ENCODE results near the gene ITGA7.
A peak's percentile ranks its signal among the peaks of the same experiment; 100 is the strongest.

The ITGA7 gene

DNA sequence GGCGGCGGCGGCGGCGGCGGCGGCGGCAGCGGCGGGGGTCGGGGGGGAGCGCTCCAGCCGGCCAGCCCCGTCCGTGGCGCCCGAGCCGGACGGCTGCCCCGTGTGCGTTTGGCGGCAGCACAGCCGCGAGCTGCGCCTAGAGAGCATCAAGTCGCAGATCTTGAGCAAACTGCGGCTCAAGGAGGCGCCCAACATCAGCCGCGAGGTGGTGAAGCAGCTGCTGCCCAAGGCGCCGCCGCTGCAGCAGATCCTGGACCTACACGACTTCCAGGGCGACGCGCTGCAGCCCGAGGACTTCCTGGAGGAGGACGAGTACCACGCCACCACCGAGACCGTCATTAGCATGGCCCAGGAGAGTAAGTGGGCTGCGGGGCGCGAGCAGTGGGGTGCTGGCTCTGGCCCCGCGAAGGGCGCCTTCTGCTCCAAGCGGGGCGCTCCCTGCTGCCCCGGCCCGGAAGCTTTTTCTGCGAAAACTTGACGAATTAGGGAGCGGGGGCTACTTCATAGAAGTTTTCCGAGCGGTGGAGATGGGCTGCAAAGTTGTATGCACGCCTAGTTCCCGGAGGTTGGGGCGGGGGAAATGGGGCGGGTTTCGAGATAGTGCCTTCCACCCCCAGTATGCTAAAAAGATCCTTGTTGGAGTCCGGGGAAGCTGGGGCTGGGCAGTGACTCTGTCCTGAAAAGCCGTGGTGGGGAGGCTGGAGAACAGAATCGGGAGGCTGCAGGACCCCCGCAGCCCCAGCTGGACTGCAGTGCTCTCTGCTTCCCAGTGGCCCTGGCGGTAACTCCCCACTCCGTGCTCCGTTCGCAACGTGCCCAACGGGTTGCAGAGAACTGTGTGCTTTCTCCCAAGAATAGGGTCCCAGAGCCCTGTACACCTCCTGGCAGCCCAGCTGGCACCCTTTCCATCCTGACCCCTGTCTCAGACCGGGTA lies 36.0 kb upstream of the ITGA7 start:
- peak overlapping the region in 1 of 2 experiments; percentile 21 for H2BK12ac ChIP-seq (ENCODE audit: low read length in 2 of 2)
- peak overlapping the region; percentile 72 for H2AFZ ChIP-seq (ENCODE audit: low read depth, low read length)
- H4K91ac ChIP-seq (ENCODE audit: low read length), result no peak overlapping the region
- no peak overlapping the region for H2AK5ac ChIP-seq (ENCODE audit: low read length, severe bottlenecking)
- H3K4ac ChIP-seq (ENCODE audit: low read depth in 1 of 2, low read length in 2 of 2), result peak overlapping the region in 1 of 2 experiments; percentile 0
- no peaks in the 10 kb centered on the region for H3K9me3 ChIP-seq (ENCODE audit: control insufficient read depth, low read length)
- peak overlapping the region; percentile 24 for H2BK120ac ChIP-seq (ENCODE audit: low read depth, low read length)
- peak overlapping the region; percentile 62 to 91 for H3K4me3 ChIP-seq (ENCODE audit: insufficient read depth in 1 of 2, low read depth in 1 of 2, low read length in 2 of 2)
- H2BK5ac ChIP-seq (ENCODE audit: low read depth, low read length, poor library complexity, severe bottlenecking), result no peak overlapping the region
- H4K8ac ChIP-seq (ENCODE audit: low read length), result no peak overlapping the region
- H3K23ac ChIP-seq (ENCODE audit: low read length in 2 of 2), result peak overlapping the region in 1 of 2 experiments; percentile 61
- peaks cover 3 to 4% of the 10 kb centered on the region in 2 experiments for H3K36me3 ChIP-seq (ENCODE audit: control insufficient read depth in 1 of 2, insufficient read depth in 2 of 2, low read depth in 1 of 2, low read length in 2 of 2)
- peak overlapping the region; percentile 67 to 94 for H3K18ac ChIP-seq (ENCODE audit: low read depth in 1 of 2, low read length in 2 of 2)
- WGBS, result under 1% methylated on average over 62 of the region's 73 CpGs
- H3K27ac ChIP-seq (ENCODE audit: low read length, poor library complexity, severe bottlenecking), result no peak overlapping the region
- no peaks in the 10 kb centered on the region for H3K27me3 ChIP-seq (ENCODE audit: control insufficient read depth in 1 of 2, insufficient read depth in 1 of 2, low read length in 2 of 2)
- no peak overlapping the region for H2BK15ac ChIP-seq (ENCODE audit: low read depth, poor library complexity, severe bottlenecking)
- H3K79me1 ChIP-seq (replicated peaks; ENCODE audit: low read length, poor library complexity, severe bottlenecking), result peaks cover 8% of the 10 kb centered on the region
- H3K4me1 ChIP-seq (ENCODE audit: control insufficient read depth, insufficient read depth, low read depth, low read length), result peaks cover 22% of the 10 kb centered on the region
- peak overlapping the region; percentile 85 for H3K4me2 ChIP-seq (ENCODE audit: low read length, poor library complexity, severe bottlenecking)
- peak overlapping the region in 1 of 2 experiments; percentile 45 for H3K14ac ChIP-seq (ENCODE audit: low read length in 2 of 2)
- peak; percentile 82 for DNase-seq
- H3K9ac ChIP-seq (ENCODE audit: low read length), result peak overlapping the region; percentile 82

DNA sequence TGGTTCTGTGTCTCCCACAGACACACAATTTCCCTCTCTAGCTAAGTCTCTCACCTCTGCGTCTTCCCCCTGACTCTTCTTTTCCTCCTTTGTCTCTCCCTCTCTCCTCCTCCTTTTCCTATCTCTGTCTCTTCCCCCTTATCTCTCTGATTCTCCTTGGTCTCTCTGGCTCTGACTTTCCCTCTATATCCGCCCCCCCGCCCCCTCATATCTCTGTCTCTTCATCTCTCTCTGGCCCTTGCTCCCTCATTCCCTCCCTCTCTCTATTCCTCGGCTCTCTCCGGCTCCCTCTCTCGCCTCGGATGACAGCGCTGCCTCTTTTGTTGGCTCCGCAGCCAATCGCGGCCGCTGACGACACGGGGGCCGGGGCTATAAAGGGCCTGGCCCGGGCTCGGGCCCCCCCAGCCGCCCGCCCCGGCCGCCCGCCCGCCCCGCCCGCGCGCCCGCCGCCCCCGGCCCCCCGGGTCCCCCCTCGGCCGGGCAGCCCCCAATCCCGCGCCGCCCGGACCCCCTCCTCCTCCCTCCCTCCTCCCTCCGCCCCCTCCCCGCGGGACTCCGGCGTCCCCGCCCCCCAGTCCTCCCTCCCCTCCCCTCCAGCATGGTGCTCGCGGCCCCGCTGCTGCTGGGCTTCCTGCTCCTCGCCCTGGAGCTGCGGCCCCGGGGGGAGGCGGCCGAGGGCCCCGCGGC lies 35.2 kb upstream of the ITGA7 start, which contains the start of gene GDF11:
TSS of gene GDF11 (plus strand) at position 404 of the 687 bp plus-strand sequence. CDS start at position 599, 195 bp downstream.
- peak; percentile 88 for DNase-seq
- Histone ChIP-seq H3K9ac (ENCODE audit: low read length) (peak within 1 kb of the TSS; percentile 82), H4K8ac (ENCODE audit: low read length) (no peak within 1 kb of the TSS), H3K27me3 (ENCODE audit: control insufficient read depth in 1 of 2, insufficient read depth in 1 of 2, low read length in 2 of 2) (no peaks in the 10 kb centered on the region), H3K36me3 (ENCODE audit: control insufficient read depth in 1 of 2, insufficient read depth in 2 of 2, low read depth in 1 of 2, low read length in 2 of 2) (no peaks in the 10 kb centered on the region), H2BK5ac (ENCODE audit: low read depth, low read length, poor library complexity, severe bottlenecking) (no peak within 1 kb of the TSS), H3K18ac (ENCODE audit: low read depth in 1 of 2, low read length in 2 of 2) (peak within 1 kb of the TSS; percentile 67 to 94), H3K4ac (ENCODE audit: low read depth in 1 of 2, low read length in 2 of 2) (peak within 1 kb of the TSS in 1 of 2 experiments; percentile 0), H2BK120ac (ENCODE audit: low read depth, low read length) (peak within 1 kb of the TSS; percentile 24), H3K14ac (ENCODE audit: low read length in 2 of 2) (peak within 1 kb of the TSS in 1 of 2 experiments; percentile 45), H3K4me2 (ENCODE audit: low read length, poor library complexity, severe bottlenecking) (peak within 1 kb of the TSS; percentile 85), H4K91ac (ENCODE audit: low read length) (peak within 1 kb of the TSS; percentile 7), H3K79me1 (replicated peaks; ENCODE audit: low read length, poor library complexity, severe bottlenecking) (peaks cover 4% of the 10 kb centered on the region), H3K4me1 (ENCODE audit: control insufficient read depth, insufficient read depth, low read depth, low read length) (peaks cover 25% of the 10 kb centered on the region), H2AFZ (ENCODE audit: low read depth, low read length) (peak within 1 kb of the TSS; percentile 72), H2BK12ac (ENCODE audit: low read length in 2 of 2) (peak within 1 kb of the TSS; percentile 23 to 78), H3K9me3 (ENCODE audit: control insufficient read depth, low read length) (no peaks in the 10 kb centered on the region), H3K4me3 (ENCODE audit: insufficient read depth in 1 of 2, low read depth in 1 of 2, low read length in 2 of 2) (peak within 1 kb of the TSS; percentile 62 to 91), H3K23ac (ENCODE audit: low read length in 2 of 2) (peak within 1 kb of the TSS in 1 of 2 experiments; percentile 61), H2AK5ac (ENCODE audit: low read length, severe bottlenecking) (peak within 1 kb of the TSS; percentile 47), H3K27ac (ENCODE audit: low read length, poor library complexity, severe bottlenecking) (no peak within 1 kb of the TSS), H2BK15ac (ENCODE audit: low read depth, poor library complexity, severe bottlenecking) (peak within 1 kb of the TSS; percentile 31)
- WGBS, result 3% methylated on average over 14 of the region's 53 CpGs

DNA sequence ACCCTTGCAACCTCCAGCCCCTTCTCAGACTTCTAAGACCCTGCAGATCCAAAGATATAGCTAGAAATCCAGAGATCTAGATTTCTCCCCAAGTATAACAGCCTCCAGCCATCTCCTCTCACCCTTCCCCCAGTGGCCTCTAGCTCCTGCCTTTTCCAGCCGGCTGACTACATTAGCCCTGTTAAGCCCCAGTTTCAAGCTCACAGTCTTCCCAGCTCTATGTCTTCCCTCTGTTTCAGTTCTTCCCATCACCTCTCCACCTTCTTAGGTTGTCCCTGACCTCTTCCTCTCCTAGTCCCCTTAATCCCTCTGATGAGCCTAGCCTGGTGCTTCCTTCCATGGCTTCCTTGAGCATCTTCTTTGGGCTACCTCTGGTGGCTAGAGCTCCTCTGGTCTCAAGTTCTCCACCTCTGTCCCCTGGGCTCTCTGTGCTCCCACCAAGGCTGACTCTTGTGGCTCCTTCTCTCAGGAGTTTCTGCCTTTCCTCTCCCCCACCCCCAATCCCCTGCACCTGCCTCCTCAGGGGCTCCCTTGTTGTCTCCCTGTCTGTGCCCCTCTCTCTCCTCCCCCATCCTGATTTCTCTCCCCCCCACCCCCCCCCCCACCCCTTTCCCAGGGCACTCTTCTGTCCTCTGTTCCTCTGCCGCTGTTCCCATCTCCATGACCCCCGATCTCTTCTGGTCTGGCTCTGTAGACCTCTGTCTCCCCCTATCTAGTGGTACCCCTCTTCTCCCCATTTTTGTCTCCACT lies 34.4 kb upstream of the ITGA7 start:
- WGBS, result 42% methylated on average over 3 of the region's 3 CpGs
- H4K8ac ChIP-seq (ENCODE audit: low read length), result no peak overlapping the region
- no peaks in the 10 kb centered on the region for H3K27me3 ChIP-seq (ENCODE audit: control insufficient read depth in 1 of 2, insufficient read depth in 1 of 2, low read length in 2 of 2)
- H3K4me2 ChIP-seq (ENCODE audit: low read length, poor library complexity, severe bottlenecking), result peak overlapping the region; percentile 26
- H3K14ac ChIP-seq (ENCODE audit: low read length in 2 of 2), result no peak overlapping the region
- H3K4me3 ChIP-seq (ENCODE audit: insufficient read depth in 1 of 2, low read depth in 1 of 2, low read length in 2 of 2), result peak overlapping the region in 1 of 2 experiments; percentile 76
- peak overlapping the region; percentile 79 for H3K9ac ChIP-seq (ENCODE audit: low read length)
- DNase-seq, result no peak
- peaks cover 4% of the 10 kb centered on the region for H3K79me1 ChIP-seq (replicated peaks; ENCODE audit: low read length, poor library complexity, severe bottlenecking)
- no peaks in the 10 kb centered on the region for H3K36me3 ChIP-seq (ENCODE audit: control insufficient read depth in 1 of 2, insufficient read depth in 2 of 2, low read depth in 1 of 2, low read length in 2 of 2)
- no peak overlapping the region for H3K4ac ChIP-seq (ENCODE audit: low read depth in 1 of 2, low read length in 2 of 2)
- H3K4me1 ChIP-seq (ENCODE audit: control insufficient read depth, insufficient read depth, low read depth, low read length), result peaks cover 27% of the 10 kb centered on the region
- no peak overlapping the region for H3K27ac ChIP-seq (ENCODE audit: low read length, poor library complexity, severe bottlenecking)
- H4K91ac ChIP-seq (ENCODE audit: low read length), result peak overlapping the region; percentile 7
- no peak overlapping the region for H3K23ac ChIP-seq (ENCODE audit: low read length in 2 of 2)
- no peak overlapping the region for H2AFZ ChIP-seq (ENCODE audit: low read depth, low read length)
- no peak overlapping the region for H2BK120ac ChIP-seq (ENCODE audit: low read depth, low read length)
- H2BK5ac ChIP-seq (ENCODE audit: low read depth, low read length, poor library complexity, severe bottlenecking), result no peak overlapping the region
- peak overlapping the region; percentile 47 for H2AK5ac ChIP-seq (ENCODE audit: low read length, severe bottlenecking)
- H3K9me3 ChIP-seq (ENCODE audit: control insufficient read depth, low read length), result no peaks in the 10 kb centered on the region
- peak overlapping the region; percentile 23 to 78 for H2BK12ac ChIP-seq (ENCODE audit: low read length in 2 of 2)
- peak overlapping the region; percentile 31 for H2BK15ac ChIP-seq (ENCODE audit: low read depth, poor library complexity, severe bottlenecking)
- peak overlapping the region in 1 of 2 experiments; percentile 41 for H3K18ac ChIP-seq (ENCODE audit: low read depth in 1 of 2, low read length in 2 of 2)

All from mesenchymal stem cell (in vitro differentiated cells and primary cell).